Calu3 (cell line): ENCODE results near the gene TTC13. TPM values are rescaled to one million over a fixed set of nuclear protein-coding genes. Genes with fewer than 3 reads are reported as not detected.

Experiments used
- BruUV-seq: library from RNA; stranded (reverse); fragments of 400-500 nt; replicated peaks from 2 replicates; lab custom pipeline; 2021; lab: Mats Ljungman, UMichigan
- CTCF ChIA-PET: fragments of 300-600 bp; sonication (Branson Sonifier 250); formaldehyde crosslinking; loops from one replicate; lab custom pipeline; 2022; ENCODE audit warnings: antibody characterized with exemption; lab: Charles Lee
- DNase-seq: peaks from one replicate; pipeline ENCODE4 v3.0.0; 2022
- H3K27ac Mint-ChIP-seq: one replicate; pipeline ENCODE4 v1.8.0; 2022; ENCODE audit warnings: mixed read lengths; ENCODE audit not compliant: unreplicated experiment
- H3K27me3 Mint-ChIP-seq: one replicate; pipeline ENCODE4 v1.8.0; 2022; ENCODE audit warnings: mixed read lengths; ENCODE audit not compliant: unreplicated experiment
- H3K36me3 Mint-ChIP-seq: one replicate; pipeline ENCODE4 v1.8.0; 2022; ENCODE audit warnings: mild to moderate bottlenecking, moderate library complexity, mixed read lengths; ENCODE audit not compliant: insufficient read depth, unreplicated experiment
- H3K4me1 Mint-ChIP-seq: one replicate; pipeline ENCODE4 v1.8.0; 2022; ENCODE audit warnings: mild to moderate bottlenecking, low read depth, mixed read lengths; ENCODE audit not compliant: unreplicated experiment
- H3K4me3 Mint-ChIP-seq: one replicate; pipeline ENCODE4 v1.8.0; 2022; ENCODE audit warnings: mild to moderate bottlenecking, low read depth, moderate library complexity, mixed read lengths; ENCODE audit not compliant: unreplicated experiment
- H3K9me3 Mint-ChIP-seq: one replicate; pipeline ENCODE4 v1.8.0; 2022; ENCODE audit warnings: low read depth, mixed read lengths; ENCODE audit not compliant: unreplicated experiment
- CTCF ChIP-seq: fragments of 200-600 bp; IDR thresholded peaks from one replicate; pipeline ENCODE4 v1.8.0; 2022; ENCODE audit warnings: antibody characterized with exemption; ENCODE audit not compliant: unreplicated experiment
- intact Hi-C: fragments of 100-400 bp; cut with micrococcal nuclease; formaldehyde crosslinking; loops from one replicate; pipeline ENCODE4 v1.10.0; 2022; ENCODE audit not compliant: unreplicated experiment
- total RNA-seq: library from RNA; stranded (reverse); gene quantifications from 2 replicates; pipeline ENCODE4 v1.2.3, GENCODE V29; 2022

TTC13 gene
- total RNA-seq, 1 experiment from 2014 or later: 35.6 TPM

DNA sequence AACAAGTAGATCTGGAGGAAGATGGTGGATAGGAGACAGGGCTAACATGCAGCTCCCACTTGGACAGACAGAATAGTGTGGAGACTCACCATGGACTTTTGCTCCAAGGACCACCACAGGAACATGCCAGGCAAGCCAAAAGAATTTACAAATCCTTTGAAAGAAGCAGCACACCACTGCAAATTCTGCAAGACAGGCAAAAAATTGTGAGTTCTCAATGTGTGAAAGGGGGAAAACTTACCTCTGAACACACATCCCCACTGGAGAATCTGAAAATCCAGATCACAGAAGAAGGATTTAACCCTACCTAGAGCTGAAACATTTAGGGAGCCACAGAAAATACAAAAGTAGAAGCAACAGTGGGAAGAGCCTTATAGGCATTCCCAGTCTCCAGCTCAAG, 23.2 kb upstream of the TTC13 start:
- BruUV-seq: no TSS peak
- H3K9me3 Mint-ChIP-seq: peaks cover 10% of the 10 kb centered on the region
- no peak overlapping the region for H3K4me3 Mint-ChIP-seq
- no peak for DNase-seq
- H3K27me3 Mint-ChIP-seq: no peaks in the 10 kb centered on the region
- no peak for TF ChIP-seq CTCF
- H3K27ac Mint-ChIP-seq: no peak overlapping the region
- H3K4me1 Mint-ChIP-seq: no peaks in the 10 kb centered on the region
- CTCF ChIA-PET: interaction anchor here (0.6 kb wide), 1 partner anchor 535 kb away, joined by 3 read pairs; no protein-coding TSS in a partner anchor
- peaks cover 14% of the 10 kb centered on the region for H3K36me3 Mint-ChIP-seq
- intact Hi-C loops: no loop called here

DNA sequence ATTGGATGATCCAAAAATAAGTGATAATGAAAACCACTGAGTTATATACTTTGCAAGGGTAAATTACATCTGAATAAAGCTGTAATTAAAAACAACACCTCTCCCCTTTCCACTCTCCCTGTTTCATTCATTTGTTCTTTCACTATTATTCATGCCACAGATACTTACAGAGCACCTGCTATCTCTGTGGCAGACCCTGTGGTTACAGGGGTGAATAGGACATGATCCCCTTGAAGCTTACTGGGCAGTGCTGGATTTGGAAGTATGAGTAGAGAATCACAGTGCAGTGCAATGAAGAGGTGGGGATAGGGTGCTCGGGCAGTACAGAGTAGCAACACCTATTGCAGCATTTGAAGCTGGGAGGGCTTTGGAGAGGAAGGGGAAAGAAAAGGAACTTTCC, 22.0 kb upstream of the TTC13 start:
- Mint-ChIP-seq H3K4me3 (no peak overlapping the region), H3K27ac (no peak overlapping the region), H3K4me1 (no peaks in the 10 kb centered on the region), H3K27me3 (no peaks in the 10 kb centered on the region), H3K36me3 (peaks cover 14% of the 10 kb centered on the region), H3K9me3 (peaks cover 10% of the 10 kb centered on the region)
- intact Hi-C loops: no loop called here
- no peak for TF ChIP-seq CTCF
- no TSS peak for BruUV-seq
- CTCF ChIA-PET: no interaction called here
- DNase-seq: no peak

DNA sequence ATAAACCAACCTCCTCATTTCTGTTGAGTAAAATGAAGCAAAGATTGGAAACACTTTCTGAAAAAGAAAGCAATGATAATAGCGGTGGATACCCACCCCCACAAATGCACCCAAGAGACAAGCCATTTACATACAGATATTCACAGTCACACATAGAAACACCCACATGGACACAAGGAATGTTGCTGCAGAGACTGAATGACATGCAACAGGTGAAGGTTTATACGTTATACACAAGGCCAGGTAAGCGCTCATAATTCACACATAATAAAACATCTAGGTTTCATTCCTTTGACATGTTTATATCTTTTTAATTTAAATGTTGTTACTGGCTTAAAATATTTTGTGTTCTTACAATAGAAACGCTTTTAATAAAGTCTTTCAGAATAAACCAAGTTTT, 21.5 kb upstream of the TTC13 start:
- no peak overlapping the region for H3K4me3 Mint-ChIP-seq
- peaks cover 10% of the 10 kb centered on the region for H3K9me3 Mint-ChIP-seq
- H3K27me3 Mint-ChIP-seq: no peaks in the 10 kb centered on the region
- no peak for DNase-seq
- intact Hi-C loops: no loop called here
- TF ChIP-seq CTCF: no peak
- no peak overlapping the region for H3K27ac Mint-ChIP-seq
- CTCF ChIA-PET: no interaction called here
- peaks cover 14% of the 10 kb centered on the region for H3K36me3 Mint-ChIP-seq
- no peaks in the 10 kb centered on the region for H3K4me1 Mint-ChIP-seq
- BruUV-seq: no TSS peak

- TF ChIP-seq CTCF: no peak
- Mint-ChIP-seq H3K4me3 (no peak overlapping the region), H3K36me3 (peaks cover 20% of the 10 kb centered on the region), H3K9me3 (no peaks in the 10 kb centered on the region), H3K4me1 (no peaks in the 10 kb centered on the region), H3K27me3 (no peaks in the 10 kb centered on the region), H3K27ac (no peak overlapping the region)
- DNase-seq: no peak
- BruUV-seq: no TSS peak
- CTCF ChIA-PET: interaction anchor here (0.7 kb wide), 1 partner anchor 101 kb away, joined by 4 read pairs; no protein-coding TSS in a partner anchor
- intact Hi-C loops: no loop called here
Observed at GRCh38 chr1:230994860-230995259, 16.2 kb upstream of the TTC13 start.
